T follicular helper cell (primary cell): ENCODE results near the gene JAZF1.

Experiments used
- DNase-seq: peaks from one replicate; pipeline ENCODE4 v3.0.0-alpha.2; 2020; ENCODE audit warnings: low read depth

The JAZF1 gene

GRCh38 chr7:28136420-28136819, 44.2 kb downstream of the JAZF1 start:
- DNase-seq: no peak

- no peak for DNase-seq
Observed at GRCh38 chr7:28135760-28136159, 44.8 kb downstream of the JAZF1 start.

- DNase-seq: no peak
Observed at GRCh38 chr7:28135315-28135714, 45.3 kb downstream of the JAZF1 start.

GRCh38 chr7:28133872-28134271, 46.7 kb downstream of the JAZF1 start:
- DNase-seq: no peak

GRCh38 chr7:28132959-28133870, 47.4 kb downstream of the JAZF1 start:
- DNase-seq: no peak

GRCh38 chr7:28130277-28130676, 50.3 kb downstream of the JAZF1 start:
- no peak for DNase-seq

- DNase-seq: no peak
Observed at GRCh38 chr7:28128608-28129007, 52.0 kb downstream of the JAZF1 start.

GRCh38 chr7:28126410-28127041, 54.1 kb downstream of the JAZF1 start:
- no peak for DNase-seq

- no peak for DNase-seq
Observed at GRCh38 chr7:28125431-28126409, 54.9 kb downstream of the JAZF1 start.

- no peak for DNase-seq
Observed at GRCh38 chr7:28124413-28124812, 56.2 kb downstream of the JAZF1 start.

- DNase-seq: no peak
Observed at GRCh38 chr7:28123752-28124151, 56.8 kb downstream of the JAZF1 start.

GRCh38 chr7:28121496-28121895, 59.1 kb downstream of the JAZF1 start:
- no peak for DNase-seq

GRCh38 chr7:28116041-28116440, 64.6 kb downstream of the JAZF1 start:
- DNase-seq: no peak

GRCh38 chr7:28115261-28115660, 65.3 kb downstream of the JAZF1 start:
- no peak for DNase-seq

- DNase-seq: no peak
Observed at GRCh38 chr7:28114056-28114455, 66.5 kb downstream of the JAZF1 start.

- no peak for DNase-seq
Observed at GRCh38 chr7:28112883-28113540, 67.6 kb downstream of the JAZF1 start.

GRCh38 chr7:28112467-28112866, 68.1 kb downstream of the JAZF1 start:
- DNase-seq: no peak

- DNase-seq: no peak
Observed at GRCh38 chr7:28112012-28112411, 68.6 kb downstream of the JAZF1 start.

GRCh38 chr7:28110427-28111012, 70.1 kb downstream of the JAZF1 start:
- DNase-seq: no peak

- DNase-seq: no peak
Observed at GRCh38 chr7:28108747-28109146, 71.8 kb downstream of the JAZF1 start.

GRCh38 chr7:28107960-28108359, 72.6 kb downstream of the JAZF1 start:
- no peak for DNase-seq
